IMR-90 (cell line): ENCODE results near the gene TSSK2. TPM values are rescaled to one million over a fixed set of nuclear protein-coding genes. Genes with fewer than 3 reads are reported as not detected.

Source experiments
- ATAC-seq: fragments of 200-7000 bp; cut with Tn5 transposase; 2 replicates; pipeline ENCODE4 v1.9.1; 2020; ENCODE audit warnings: low read depth, mild to moderate bottlenecking, moderate library complexity
- BruUV-seq: library from RNA; stranded (reverse); fragments of 400-500 nt; replicated peaks from 2 replicates; lab custom pipeline; 2021; lab: Mats Ljungman, UMichigan
- CTCF ChIA-PET: fragments of 300-600 bp; formaldehyde crosslinking; extraction: SDS; loops from one replicate; lab custom pipeline; 2021; ENCODE audit warnings: antibody characterized with exemption; lab: Yijun Ruan, JAX
- POLR2A ChIA-PET: fragments of 300-600 bp; sonication (Branson Sonifier 250); formaldehyde crosslinking; loops from one replicate; lab custom pipeline; 2022; ENCODE audit warnings: antibody characterized with exemption; ENCODE audit not compliant: unreplicated experiment; lab: Charles Lee
- DNase-seq: peaks from one replicate; pipeline ENCODE4 v3.0.0; 2013
- H2AFZ ChIP-seq: replicated peaks from 2 replicates; pipeline ENCODE3; 2013; ENCODE audit warnings: low read length, mild to moderate bottlenecking; ENCODE audit not compliant: poor library complexity
- H2AK5ac ChIP-seq: 2 replicates; pipeline ENCODE4 v1.6.1; 2013; ENCODE audit warnings: low read depth, low read length, inconsistent platforms
- H2AK9ac ChIP-seq: replicated peaks from 2 replicates; pipeline ENCODE3; 2013; ENCODE audit warnings: mild to moderate bottlenecking, low read depth, low read length, moderate library complexity; ENCODE audit not compliant: poor library complexity
- H2BK120ac ChIP-seq: 2 replicates; pipeline ENCODE4 v1.6.1; 2013; ENCODE audit warnings: low read depth, low read length, inconsistent platforms
- H2BK15ac ChIP-seq: 3 replicates; pipeline ENCODE4 v1.6.1; 2013; ENCODE audit warnings: low read depth, low read length, inconsistent platforms
- H2BK20ac ChIP-seq: 2 replicates; pipeline ENCODE4 v1.6.1; 2013; ENCODE audit warnings: low read depth, mild to moderate bottlenecking, inconsistent platforms, low read length, moderate library complexity
- H2BK5ac ChIP-seq: 2 replicates; pipeline ENCODE4 v1.6.1; 2013; ENCODE audit warnings: mild to moderate bottlenecking, low read depth, low read length, inconsistent platforms; ENCODE audit not compliant: poor library complexity, severe bottlenecking
- H3K14ac ChIP-seq: replicated peaks from 2 replicates; pipeline ENCODE4 v1.6.1; 2013; ENCODE audit warnings: low read depth, low read length, inconsistent platforms
- H3K18ac ChIP-seq: 2 replicates; pipeline ENCODE4 v1.6.1; 2013; ENCODE audit warnings: low read depth, low read length, control low read depth
- H3K23ac ChIP-seq: 2 replicates; pipeline ENCODE4 v1.6.1; 2013; ENCODE audit warnings: low read depth, low read length, inconsistent platforms
- H3K27ac ChIP-seq: 2 replicates; pipeline ENCODE4 v1.5.1; 2013; ENCODE audit warnings: mild to moderate bottlenecking, control low read depth, low read length; ENCODE audit not compliant: insufficient read depth
- H3K27me3 ChIP-seq: 2 replicates; pipeline ENCODE4 v1.6.1; 2013; ENCODE audit warnings: low read length; ENCODE audit not compliant: control insufficient read depth, insufficient read depth
- H3K36me3 ChIP-seq: 2 replicates; pipeline ENCODE4 v1.6.1; 2013; ENCODE audit warnings: low read length, mixed read lengths; ENCODE audit not compliant: control insufficient read depth, insufficient read depth
- H3K4ac ChIP-seq: 2 replicates; pipeline ENCODE4 v1.6.1; 2013; ENCODE audit warnings: low read depth, low read length, inconsistent platforms
- H3K4me1 ChIP-seq: 2 replicates; pipeline ENCODE4 v1.6.1; 2013; ENCODE audit warnings: low read length, mixed read lengths; ENCODE audit not compliant: control insufficient read depth, insufficient read depth
- H3K4me2 ChIP-seq: 2 replicates; pipeline ENCODE4 v1.6.1; 2013; ENCODE audit warnings: low read depth, mild to moderate bottlenecking, control low read depth, low read length, moderate library complexity
- H3K4me3 ChIP-seq: 2 replicates; pipeline ENCODE4 v1.5.1; 2013; ENCODE audit warnings: low read depth, mild to moderate bottlenecking, control low read depth, low read length, moderate library complexity; ENCODE audit not compliant: insufficient read depth
- H3K56ac ChIP-seq: 2 replicates; pipeline ENCODE4 v1.6.1; 2013; ENCODE audit warnings: low read length, inconsistent platforms; ENCODE audit not compliant: insufficient read depth; ENCODE audit errors: extremely low read depth
- H3K79me1 ChIP-seq, 2 experiments: 2 replicates each; pipeline ENCODE4 v1.6.1; 2013; ENCODE audit warnings: low read length in 2 of 2, inconsistent platforms in 1 of 2, low read depth in 1 of 2
- H3K9ac ChIP-seq: 2 replicates; pipeline ENCODE4 v1.6.1; 2013; ENCODE audit warnings: low read depth, low read length, control low read depth
- H3K9me1 ChIP-seq: 2 replicates; pipeline ENCODE4 v1.6.1; 2013; ENCODE audit warnings: low read length, inconsistent platforms; ENCODE audit not compliant: insufficient read depth
- H3K9me3 ChIP-seq: 2 replicates; pipeline ENCODE4 v1.6.1; 2013; ENCODE audit warnings: low read length; ENCODE audit not compliant: control insufficient read depth, insufficient read depth
- H4K20me1 ChIP-seq: 2 replicates; pipeline ENCODE4 v1.6.1; 2013; ENCODE audit warnings: low read length, inconsistent platforms; ENCODE audit not compliant: insufficient read depth
- H4K5ac ChIP-seq: 2 replicates; pipeline ENCODE4 v1.6.1; 2013; ENCODE audit warnings: mild to moderate bottlenecking, low read depth, low read length, control low read depth
- H4K8ac ChIP-seq, 2 experiments: 2 replicates each; pipeline ENCODE4 v1.6.1; 2013; ENCODE audit warnings: low read depth in 2 of 2, low read length in 2 of 2, control low read depth in 1 of 2, inconsistent platforms in 1 of 2
- H4K91ac ChIP-seq: 2 replicates; pipeline ENCODE4 v1.6.1; 2013; ENCODE audit warnings: low read depth, low read length, inconsistent platforms; ENCODE audit not compliant: insufficient read depth
- BHLHE40 ChIP-seq: fragments of 150-350 bp; IDR thresholded peaks from 2 replicates; pipeline ENCODE4 v1.6.1; 2016; ENCODE audit warnings: mild to moderate bottlenecking, low read depth, low read length
- CEBPB ChIP-seq: IDR thresholded peaks from 2 replicates; pipeline ENCODE4 v1.6.1; 2012; ENCODE audit warnings: low read depth, low read length, improper control_type of control experiment
- CHD1 ChIP-seq: IDR thresholded peaks from 2 replicates; pipeline ENCODE4 v1.6.1; 2012; ENCODE audit warnings: low read depth, low read length, improper control_type of control experiment
- ELK1 ChIP-seq: fragments of 150-350 bp; IDR thresholded peaks from 2 replicates; pipeline ENCODE4 v1.6.1; 2016; ENCODE audit warnings: low read depth, mild to moderate bottlenecking, low read length, moderate library complexity, borderline replicate concordance
- FOS ChIP-seq: fragments of 150-350 bp; IDR thresholded peaks from 2 replicates; pipeline ENCODE4 v1.6.1; 2016; ENCODE audit warnings: low read depth, low read length
- MAFK ChIP-seq: IDR thresholded peaks from 2 replicates; pipeline ENCODE4 v1.6.1; 2012; ENCODE audit warnings: low read depth, low read length, improper control_type of control experiment
- MAZ ChIP-seq: IDR thresholded peaks from 2 replicates; pipeline ENCODE4 v1.6.1; 2012; ENCODE audit warnings: low read depth, mild to moderate bottlenecking, low read length, improper control_type of control experiment, moderate library complexity, borderline replicate concordance
- MXI1 ChIP-seq: IDR thresholded peaks from 2 replicates; pipeline ENCODE4 v1.6.1; 2012; ENCODE audit warnings: low read depth, mild to moderate bottlenecking, low read length, moderate library complexity, borderline replicate concordance
- NFE2L2 ChIP-seq: fragments of 150-350 bp; IDR thresholded peaks from 2 replicates; pipeline ENCODE4 v1.6.1; 2016; ENCODE audit warnings: low read depth, mild to moderate bottlenecking, low read length
- POLR2A ChIP-seq: IDR thresholded peaks from 2 replicates; pipeline ENCODE4 v1.6.1; 2012; ENCODE audit warnings: mild to moderate bottlenecking, low read depth, low read length
- RAD21 ChIP-seq: IDR thresholded peaks from 2 replicates; pipeline ENCODE4 v1.6.1; 2012; ENCODE audit warnings: low read length, improper control_type of control experiment
- RCOR1 ChIP-seq: IDR thresholded peaks from 2 replicates; pipeline ENCODE4 v1.6.1; 2012; ENCODE audit warnings: mild to moderate bottlenecking, low read length, improper control_type of control experiment; ENCODE audit not compliant: insufficient replicate concordance
- RFX5 ChIP-seq: IDR thresholded peaks from 2 replicates; pipeline ENCODE4 v1.8.0; 2012; ENCODE audit warnings: low read depth, mild to moderate bottlenecking, low read length, moderate library complexity
- SMC3 ChIP-seq: fragments of 150-350 bp; IDR thresholded peaks from 2 replicates; pipeline ENCODE4 v1.6.1; 2016; ENCODE audit warnings: low read depth, mild to moderate bottlenecking, antibody characterized with exemption, low read length, moderate library complexity
- USF2 ChIP-seq: fragments of 150-350 bp; IDR thresholded peaks from 2 replicates; pipeline ENCODE4 v1.6.1; 2017; ENCODE audit warnings: mild to moderate bottlenecking, antibody characterized with exemption, low read length, low read depth
- WGBS, 2 experiments: methylation state at CpG; one replicate each; pipeline versions ENCODE4 v1.1.5 to v1.1.7; 2013; ENCODE audit warnings: missing lambda C conversion rate in 2 of 2; ENCODE audit not compliant: insufficient read length in 1 of 2; ENCODE audit errors: extremely low coverage in 2 of 2; 5-methylcytosine and 5-hydroxymethylcytosine counted together
- dilution Hi-C: fragments of 300-500 bp; cut with HindIII; formaldehyde crosslinking; loops from one replicate; pipeline ENCODE4 v1.14.3; 2018; ENCODE audit warnings: low sequenced_read_pairs; ENCODE audit not compliant: unreplicated experiment
- in situ Hi-C: fragments of 300-500 bp; cut with MboI; formaldehyde crosslinking; loops from 3 replicates; pipeline ENCODE4 v1.14.3; 2019; ENCODE audit warnings: low sequenced_read_pairs, inconsistent platforms, mixed read lengths
- intact Hi-C: fragments of 100-400 bp; cut with micrococcal nuclease; formaldehyde crosslinking; loops from 2 replicates; pipeline ENCODE4 v1.10.0; 2022
- polyA plus RNA-seq, 3 experiments: library from polyadenylated mRNA; depleted of rRNA; stranded (reverse); fragments of >200 nt; gene quantifications; 2 replicates each; pipeline ENCODE4 v1.2.3, GENCODE V29; 2012; ENCODE audit warnings: low replicate concordance in 1 of 3
- total RNA-seq: library from RNA; depleted of rRNA; stranded (reverse); fragments of >200 nt; gene quantifications from 2 replicates; pipeline ENCODE4 v1.2.3, GENCODE V29; 2012
- TF ChIP-seq, protein P1 (sequence below): conservative IDR thresholded peaks from 2 replicates; pipeline ENCODE4 v1.5.1; 2012; ENCODE audit warnings: mild to moderate bottlenecking, low read depth, low read length, improper control_type of control experiment

TSSK2 gene
- total and polyA plus RNA-seq, 2 of the 4 experiments (the other 2 are of a cell fraction): not detected

GRCh38 chr22:19082101-19082500 is 49.0 kb upstream of the TSSK2 start:
- Histone ChIP-seq H2BK120ac (no peak overlapping the region), H3K4me2 (no peak overlapping the region), H3K18ac (no peak overlapping the region), H3K23ac (no peak overlapping the region), H4K20me1 (peaks cover 21% of the 10 kb centered on the region), H2AK5ac (no peak overlapping the region), H2AK9ac (no peak overlapping the region), H3K4me1 (peaks cover 7% of the 10 kb centered on the region), H2BK20ac (no peak overlapping the region), H2BK15ac (no peak overlapping the region), H3K79me1 (peaks cover 4 to 34% of the 10 kb centered on the region in 2 experiments; a peak in 3 of 4 replicates), H3K56ac (no peak overlapping the region), H3K27me3 (no peaks in the 10 kb centered on the region), H3K4me3 (no peak overlapping the region), H3K9ac (no peak overlapping the region), H2AFZ (no peak overlapping the region), H4K8ac (no peak overlapping the region), H3K14ac (no peak overlapping the region), H3K27ac (no peak overlapping the region), H3K9me3 (no peaks in the 10 kb centered on the region), H3K9me1 (peaks cover 13% of the 10 kb centered on the region), H4K5ac (no peak overlapping the region), H3K4ac (no peak overlapping the region), H3K36me3 (peaks cover 13% of the 10 kb centered on the region), H4K91ac (no peak overlapping the region), H2BK5ac (no peak overlapping the region)
- TF ChIP-seq BHLHE40: no peak
- no peak for TF ChIP-seq MXI1
- TF ChIP-seq POLR2A: no peak
- no peak for TF ChIP-seq ELK1
- no peak for TF ChIP-seq FOS
- TF ChIP-seq SMC3: no peak
- no peak for TF ChIP-seq NFE2L2
- no peak for TF ChIP-seq USF2
- TF ChIP-seq CEBPB: no peak
- TF ChIP-seq MAFK: no peak
- no peak for TF ChIP-seq RFX5
- TF ChIP-seq, protein P1, sequence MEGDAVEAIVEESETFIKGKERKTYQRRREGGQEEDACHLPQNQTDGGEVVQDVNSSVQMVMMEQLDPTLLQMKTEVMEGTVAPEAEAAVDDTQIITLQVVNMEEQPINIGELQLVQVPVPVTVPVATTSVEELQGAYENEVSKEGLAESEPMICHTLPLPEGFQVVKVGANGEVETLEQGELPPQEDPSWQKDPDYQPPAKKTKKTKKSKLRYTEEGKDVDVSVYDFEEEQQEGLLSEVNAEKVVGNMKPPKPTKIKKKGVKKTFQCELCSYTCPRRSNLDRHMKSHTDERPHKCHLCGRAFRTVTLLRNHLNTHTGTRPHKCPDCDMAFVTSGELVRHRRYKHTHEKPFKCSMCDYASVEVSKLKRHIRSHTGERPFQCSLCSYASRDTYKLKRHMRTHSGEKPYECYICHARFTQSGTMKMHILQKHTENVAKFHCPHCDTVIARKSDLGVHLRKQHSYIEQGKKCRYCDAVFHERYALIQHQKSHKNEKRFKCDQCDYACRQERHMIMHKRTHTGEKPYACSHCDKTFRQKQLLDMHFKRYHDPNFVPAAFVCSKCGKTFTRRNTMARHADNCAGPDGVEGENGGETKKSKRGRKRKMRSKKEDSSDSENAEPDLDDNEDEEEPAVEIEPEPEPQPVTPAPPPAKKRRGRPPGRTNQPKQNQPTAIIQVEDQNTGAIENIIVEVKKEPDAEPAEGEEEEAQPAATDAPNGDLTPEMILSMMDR: no peak
- TF ChIP-seq RAD21: no peak
- no peak for TF ChIP-seq RCOR1
- no peak for TF ChIP-seq CHD1
- no peak for TF ChIP-seq MAZ
- no peak for ATAC-seq
- CTCF ChIA-PET: no interaction called here
- dilution Hi-C loops: no loop called here
- intact Hi-C loops: no loop called here
- in situ Hi-C loops: no loop called here
- DNase-seq: no peak
- no TSS peak for BruUV-seq
- POLR2A ChIA-PET: no interaction called here
- no CpG with 5 or more reads among the region's 3 CpGs for WGBS, 2 experiments
